GM21526 (cell line): ENCODE data around the gene KIF22.
"Not testable (repeated sequence)": the region's sequence is repeated elsewhere in the genome, so short reads cannot be mapped to it uniquely, and the experiment has no call there.

Experiments used
- ATAC-seq: cut with Tn5 transposase; IDR thresholded peaks from one replicate; pipeline ENCODE4 v1.9.1; 2021; ENCODE audit warnings: moderate library complexity; ENCODE audit not compliant: unreplicated experiment, low FRiP score

The KIF22 gene

DNA sequence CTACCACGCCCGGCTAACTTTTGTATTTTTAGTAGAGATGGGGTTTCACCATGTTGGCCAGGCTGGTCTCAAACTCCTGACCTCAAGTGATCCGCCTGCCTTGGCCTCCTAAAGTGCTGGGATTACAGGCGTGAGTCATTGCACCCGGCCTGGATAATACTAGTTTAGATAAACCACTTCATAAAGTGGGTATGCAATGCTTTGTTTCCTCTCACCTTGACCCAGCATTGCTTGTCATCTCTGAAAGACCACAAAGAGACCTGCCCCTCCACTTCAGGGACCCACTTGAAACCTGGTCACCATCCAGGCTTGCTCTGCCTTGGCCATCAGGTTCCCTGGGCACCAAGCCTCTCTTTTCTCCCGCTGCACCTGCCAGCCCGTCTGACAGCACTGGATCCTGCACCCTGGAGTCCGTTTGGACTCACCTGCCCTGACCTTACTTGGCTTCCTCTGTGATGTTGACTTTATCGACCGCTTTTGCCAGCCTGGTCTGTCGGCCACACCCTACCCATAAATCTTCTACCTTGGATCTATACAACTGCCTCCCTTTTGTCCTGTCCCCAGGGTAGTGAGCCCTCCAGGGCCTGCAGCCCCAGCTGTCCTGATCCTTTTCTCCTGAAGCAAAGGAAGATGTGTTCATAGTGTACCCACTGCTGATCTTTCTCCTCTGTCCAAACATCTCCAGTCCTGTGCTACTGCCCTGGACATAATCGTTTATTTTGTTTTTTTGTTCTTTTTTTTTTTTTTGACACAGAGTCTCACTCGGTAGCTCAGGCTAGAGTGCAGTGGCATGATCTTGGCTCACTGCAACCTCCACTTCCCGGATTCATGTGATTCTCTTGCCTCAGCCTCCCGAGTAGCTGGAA is 25.2 kb upstream of the KIF22 start:
- ATAC-seq: no peak

DNA sequence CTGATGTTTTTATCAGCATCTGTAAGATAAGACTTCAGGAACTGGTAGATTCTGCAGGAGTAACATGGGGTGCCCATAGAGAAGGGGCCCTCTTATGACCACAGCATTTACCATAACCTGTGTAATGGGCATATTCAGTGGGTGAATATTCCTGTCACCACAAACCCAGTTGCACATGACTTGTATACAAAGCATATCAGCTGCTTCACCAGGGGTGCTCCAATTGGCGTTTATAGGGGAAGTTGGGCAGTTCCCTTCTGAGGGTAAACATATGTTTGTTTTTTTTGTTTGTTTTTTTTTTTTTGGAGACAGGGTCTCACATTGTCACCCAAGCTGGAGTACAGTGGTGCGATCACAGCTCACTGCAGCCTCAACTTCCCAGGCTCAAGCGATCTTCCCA is 24.0 kb upstream of the KIF22 start:
- no peak for ATAC-seq

DNA sequence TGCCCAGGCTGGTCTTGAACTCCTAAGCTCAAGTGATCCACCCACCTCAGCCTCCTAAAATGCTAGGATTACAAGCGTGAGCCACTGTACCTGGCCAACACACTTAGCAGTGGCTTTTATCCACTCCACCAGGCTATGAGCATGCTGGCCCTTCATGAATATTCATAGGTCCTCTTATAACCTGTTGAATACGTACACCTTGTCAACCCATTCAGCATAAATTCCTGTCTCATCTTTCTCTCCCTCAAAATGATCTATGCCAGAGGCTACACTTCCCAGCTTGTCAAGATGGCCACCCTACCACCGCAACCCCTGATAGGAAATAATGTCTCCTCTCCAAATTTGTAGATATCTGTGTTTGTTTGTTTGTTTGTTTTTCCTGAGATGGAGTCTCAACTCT is 23.5 kb upstream of the KIF22 start:
- ATAC-seq: no peak

DNA sequence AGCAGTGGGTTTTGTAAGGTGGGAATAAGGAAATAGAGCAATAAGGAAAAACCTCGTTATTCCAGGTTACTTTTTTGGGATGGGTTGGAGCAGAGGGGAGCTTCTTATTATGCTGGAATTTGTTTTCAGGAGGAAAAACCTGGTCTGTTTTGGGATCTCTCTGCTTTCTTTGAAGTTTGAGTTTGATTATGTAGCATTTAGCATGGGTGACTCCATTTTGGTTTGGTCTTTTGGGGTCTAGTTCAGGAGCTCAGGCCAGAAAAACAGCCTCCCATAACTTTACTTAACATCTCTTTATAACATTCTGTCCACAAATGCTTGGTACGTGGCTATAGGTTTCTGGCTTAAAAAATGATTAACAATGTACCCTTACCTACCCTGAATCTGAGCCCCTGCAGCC is 21.0 kb upstream of the KIF22 start:
- no peak for ATAC-seq

DNA sequence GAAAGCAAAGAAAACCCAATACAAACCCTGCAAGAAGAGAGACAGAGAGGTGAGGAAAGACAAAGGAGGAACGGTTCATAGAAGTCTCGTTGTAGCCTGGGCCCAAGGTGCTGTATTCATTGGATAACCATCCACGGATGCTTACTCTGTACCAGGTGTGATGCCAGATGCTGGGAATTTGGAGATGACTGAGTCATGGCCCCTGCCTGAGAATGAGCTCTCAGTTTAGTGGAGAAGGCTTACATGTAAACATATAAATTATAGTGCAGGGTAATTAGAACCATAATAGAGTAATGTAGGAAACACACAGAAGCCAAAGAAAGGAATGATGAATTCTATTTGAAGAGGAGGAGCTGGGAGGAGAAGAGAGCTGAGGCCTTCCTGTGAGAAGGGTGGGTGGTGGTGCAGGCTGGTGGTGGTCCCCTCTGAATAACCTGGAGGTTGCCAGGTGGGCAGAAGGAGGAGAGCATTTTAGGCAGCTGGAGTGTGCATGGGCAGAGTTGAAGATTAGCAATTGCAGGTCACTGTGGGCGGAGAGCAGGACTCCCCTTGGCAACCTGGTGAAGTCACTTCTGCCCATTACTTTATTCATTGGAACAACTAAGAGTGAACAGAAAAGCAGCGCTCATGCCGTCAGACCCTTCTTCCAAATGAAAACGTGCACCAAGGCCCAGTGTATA is 20.2 kb upstream of the KIF22 start:
- no peak for ATAC-seq

DNA sequence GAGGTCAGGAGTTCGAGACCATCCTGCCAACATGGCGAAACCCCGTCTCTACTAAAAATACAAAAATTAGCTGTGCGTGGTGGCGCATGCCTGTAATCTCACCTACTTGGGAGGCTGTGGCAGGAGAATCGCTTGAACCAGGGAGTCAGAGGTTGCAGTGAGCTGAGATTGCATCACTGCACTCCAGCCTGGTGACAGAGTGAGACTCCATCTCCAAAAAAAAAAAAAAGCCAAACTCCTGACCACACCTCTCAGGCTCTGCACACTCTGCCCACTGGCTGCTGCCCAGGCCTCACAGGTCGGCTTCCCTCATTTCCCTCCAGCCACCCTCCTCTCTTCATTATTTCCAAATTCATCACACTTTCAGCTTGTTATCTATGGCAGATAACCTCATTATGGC is 18.2 kb upstream of the KIF22 start:
- not testable (repeated sequence) for ATAC-seq

DNA sequence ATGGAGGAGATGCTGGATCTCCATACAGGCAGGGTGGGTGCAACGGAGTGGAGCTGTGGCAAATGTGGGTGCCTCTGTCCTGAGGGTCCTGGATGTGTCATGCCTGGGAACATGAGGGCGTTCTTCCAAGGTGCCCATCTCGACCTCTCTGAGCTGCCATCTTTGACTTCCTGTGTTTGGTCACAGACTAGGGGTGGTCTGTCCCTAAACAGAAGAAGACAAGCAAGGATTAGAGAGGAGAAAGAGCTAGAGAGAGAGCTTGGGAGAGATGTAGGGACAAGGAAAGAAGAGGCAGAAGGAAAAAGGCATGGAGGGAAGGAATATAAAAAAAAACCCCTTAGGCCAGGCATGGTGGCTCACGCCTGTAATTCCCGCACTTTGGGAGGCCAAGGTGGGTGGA is 15.8 kb upstream of the KIF22 start:
- no peak for ATAC-seq

DNA sequence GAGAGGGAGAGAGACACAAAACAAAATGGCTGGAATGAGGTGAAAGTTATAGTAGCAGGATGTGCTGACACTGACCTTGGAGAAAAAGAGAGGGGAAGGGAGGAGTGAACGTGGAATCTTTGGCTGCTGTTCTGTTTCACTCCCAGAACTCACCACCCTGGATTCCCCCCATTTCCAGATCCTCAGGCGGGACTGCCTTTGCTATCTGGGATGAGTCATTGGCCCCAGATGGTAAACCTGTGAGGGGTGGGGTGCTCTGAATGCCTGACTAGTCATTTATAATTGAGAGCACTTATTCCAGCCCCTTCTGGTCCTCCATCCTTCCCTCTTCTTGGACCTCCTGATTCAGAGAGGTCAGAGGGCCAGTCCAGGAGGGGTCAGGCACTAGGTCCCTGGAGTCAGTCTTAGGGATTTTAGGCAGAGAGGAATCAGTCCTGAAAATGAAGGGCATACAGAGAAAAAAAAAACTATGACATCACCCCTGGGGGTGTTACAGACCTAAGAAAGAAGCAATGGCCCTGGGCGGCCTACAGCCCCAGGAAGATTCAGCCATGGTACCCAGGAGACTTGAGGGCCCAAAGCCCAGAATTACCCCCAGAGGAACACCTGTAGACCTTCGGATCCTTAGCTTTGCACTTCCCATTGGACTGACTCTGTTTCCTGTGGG is 14.7 kb upstream of the KIF22 start:
- no peak for ATAC-seq

DNA sequence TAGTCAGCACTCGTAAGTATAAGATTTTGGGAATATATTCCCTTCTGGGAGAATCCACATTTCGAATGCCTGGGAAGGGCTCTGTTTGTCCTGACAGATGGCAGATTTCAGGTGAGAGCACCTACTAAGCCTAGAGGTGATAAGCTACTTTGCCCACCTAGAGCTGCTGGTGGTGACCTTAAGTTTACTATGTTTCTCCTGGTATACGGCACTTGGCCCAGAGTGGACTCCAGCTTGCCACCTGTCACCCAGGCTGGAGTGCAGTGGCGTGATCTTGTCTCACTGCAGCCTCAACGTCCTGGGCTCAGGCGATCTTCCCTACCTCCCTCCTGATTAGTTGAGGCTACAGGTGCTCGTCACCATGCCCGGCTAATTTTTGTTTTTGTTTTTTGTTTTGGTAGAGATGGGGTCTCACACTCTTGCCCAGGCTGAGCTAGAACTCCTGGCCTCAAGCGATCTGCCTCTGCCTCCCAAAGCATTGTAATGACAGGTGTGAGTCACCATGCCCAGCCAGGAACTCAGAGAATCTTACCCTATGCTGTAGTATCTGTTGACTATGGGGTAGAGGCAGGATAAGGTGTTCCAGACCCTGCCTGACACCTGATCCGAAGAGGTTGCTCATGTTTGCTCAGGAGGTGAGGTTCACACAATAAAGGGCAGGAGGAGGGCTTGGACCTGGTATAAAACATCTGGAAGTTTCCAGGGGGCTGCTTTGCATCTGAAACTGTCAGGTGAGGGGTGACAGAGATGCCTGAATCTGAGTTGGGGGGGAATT is 12.8 kb upstream of the KIF22 start, which contains the start of gene ZG16:
TSS of gene ZG16 (plus strand) at position 681 of the 775 bp plus-strand sequence. CDS start 1,011 bp downstream, outside the sequence.
- no peak for ATAC-seq

DNA sequence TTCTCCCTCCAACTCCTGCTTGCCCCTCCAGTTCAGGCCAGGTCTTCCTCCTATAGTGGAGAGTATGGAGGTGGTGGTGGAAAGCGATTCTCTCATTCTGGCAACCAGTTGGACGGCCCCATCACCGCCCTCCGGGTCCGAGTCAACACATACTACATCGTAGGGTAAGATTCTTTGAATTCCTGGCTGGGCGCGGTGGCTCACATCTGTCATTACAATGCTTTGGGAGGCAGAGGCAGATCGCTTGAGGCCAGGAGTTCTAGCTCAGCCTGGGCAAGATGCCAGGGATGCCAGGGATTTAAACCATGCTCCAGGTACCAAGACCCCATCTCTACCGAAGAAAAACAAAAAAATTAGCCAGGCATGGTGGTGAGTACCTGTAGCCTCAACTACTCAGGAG is 11.1 kb upstream of the KIF22 start:
- ATAC-seq: no peak

DNA sequence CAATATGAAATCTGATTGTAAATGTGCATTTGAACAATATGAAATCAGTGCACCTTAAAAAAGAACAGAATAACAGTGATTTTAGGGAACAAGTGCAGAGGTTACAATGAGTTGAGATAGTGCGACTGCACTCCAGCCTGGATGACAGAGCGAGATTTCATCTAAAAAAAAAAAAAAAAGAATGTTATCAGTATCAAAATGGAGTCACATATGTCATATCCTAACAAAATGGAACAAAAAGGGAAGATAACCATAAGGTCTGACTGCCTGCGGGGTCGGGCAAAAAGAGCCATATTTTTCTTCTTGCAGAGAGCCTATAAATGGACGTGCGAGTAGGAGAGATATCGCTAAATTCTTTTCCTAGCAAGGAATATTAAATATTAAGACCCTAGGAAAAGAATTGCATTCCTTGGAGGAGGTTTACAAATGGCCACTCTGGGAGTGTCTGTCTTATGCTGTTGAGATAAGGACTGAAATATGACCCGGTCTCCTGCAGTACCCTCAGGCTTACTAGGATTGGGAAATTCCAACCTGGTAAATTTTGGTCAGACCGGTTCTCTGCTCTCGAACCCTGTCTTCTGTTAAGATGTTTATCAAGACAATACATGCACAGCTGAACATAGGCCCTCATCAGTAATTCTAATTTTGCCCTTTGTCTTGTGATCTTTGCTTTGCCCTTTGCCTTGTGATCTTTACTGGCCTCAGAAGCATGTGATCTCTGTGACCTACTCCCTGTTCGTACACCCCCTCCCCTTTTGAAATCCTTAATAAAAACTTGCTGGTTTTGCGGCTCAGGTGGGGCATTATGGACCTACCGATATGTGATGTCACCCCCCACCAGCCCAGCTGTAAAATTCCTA is 7.2 kb upstream of the KIF22 start:
- not testable (repeated sequence) for ATAC-seq

DNA sequence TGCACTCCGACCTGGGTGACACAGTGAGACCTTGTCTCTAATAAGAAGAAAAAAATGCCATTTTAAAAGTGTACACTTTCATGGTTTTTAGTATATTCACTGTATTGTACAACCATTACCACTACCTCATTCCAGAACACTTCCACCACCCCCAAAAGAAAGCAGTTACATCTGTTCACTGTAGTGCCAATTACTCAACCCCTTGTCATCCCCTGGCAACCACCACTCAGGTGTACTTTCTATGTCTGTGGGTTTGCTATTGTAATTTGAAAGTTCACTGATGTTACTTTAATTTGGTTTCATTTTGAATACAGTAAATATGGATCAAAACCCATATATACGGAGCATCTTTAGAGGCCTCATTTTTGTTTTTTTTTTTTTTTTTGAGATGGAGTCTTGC is 6.4 kb upstream of the KIF22 start:
- ATAC-seq: no peak

DNA sequence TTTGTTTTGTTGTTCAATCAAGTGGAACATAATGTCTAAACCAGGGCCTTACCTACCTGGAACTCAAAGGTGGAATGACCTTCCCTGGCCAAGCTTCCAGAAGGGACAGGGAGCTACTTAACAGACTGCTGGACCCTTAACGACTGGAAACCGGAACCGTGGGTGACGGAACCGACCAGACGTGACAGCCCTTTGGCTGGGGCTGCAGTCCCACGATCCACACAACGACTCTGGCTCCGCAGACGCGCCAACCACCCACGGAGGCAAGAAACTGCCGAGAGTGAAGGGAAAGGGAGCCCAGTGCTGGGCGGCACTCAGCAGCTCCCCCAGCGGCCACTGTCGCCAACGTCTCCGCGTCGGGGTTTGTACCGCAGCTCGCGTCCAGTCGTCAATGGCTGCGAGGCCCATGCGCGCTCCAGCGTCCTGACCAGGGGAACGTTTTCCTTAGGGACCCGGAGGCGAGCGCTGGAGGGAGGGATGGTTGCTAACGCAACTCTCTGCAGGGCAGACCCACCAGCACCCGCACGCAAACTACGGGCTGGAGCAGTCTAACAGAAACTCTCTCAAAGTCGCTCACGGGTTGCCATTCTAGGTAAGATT is 5.5 kb upstream of the KIF22 start:
- no peak for ATAC-seq

DNA sequence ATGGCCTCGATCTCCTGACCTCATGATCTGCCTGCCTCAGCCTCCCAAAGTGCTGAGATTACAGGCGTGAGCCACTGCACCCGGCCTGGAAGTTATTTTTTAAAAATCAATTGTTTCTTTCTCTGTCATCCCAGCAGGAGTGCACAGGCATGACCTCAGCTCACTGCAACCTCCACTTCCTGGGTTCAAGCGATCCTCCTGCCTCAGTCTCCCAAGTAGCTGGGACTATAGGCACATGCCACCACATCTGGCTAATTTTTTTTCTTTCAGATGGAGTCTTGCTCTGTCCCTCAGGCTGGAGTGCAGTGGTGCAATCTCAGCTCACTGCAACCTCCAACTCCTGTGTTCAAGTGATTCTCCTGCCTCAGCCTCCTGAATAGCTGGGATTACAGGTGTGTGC is 3.4 kb upstream of the KIF22 start:
- ATAC-seq: not testable (repeated sequence)

DNA sequence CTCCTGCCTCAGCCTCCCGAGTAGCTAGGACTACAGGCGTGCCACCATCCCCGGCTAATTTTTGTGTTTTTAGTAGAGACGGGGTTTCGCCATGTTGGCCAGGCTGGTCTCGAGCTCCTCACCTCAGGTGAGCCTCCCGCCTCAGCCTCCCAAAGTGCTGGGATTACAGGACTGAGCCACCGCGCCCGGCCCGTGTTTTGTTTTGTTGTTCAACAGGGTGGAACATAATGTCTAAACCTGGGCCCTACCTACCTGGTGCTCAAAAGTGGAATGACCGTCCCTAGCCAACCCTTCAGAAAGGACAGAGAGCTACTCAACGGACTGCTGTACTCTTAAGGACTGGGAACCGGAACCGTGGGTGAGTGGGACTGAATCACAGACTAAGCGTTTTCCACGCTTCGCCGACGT is 772 bp upstream of the KIF22 start:
- ATAC-seq: no peak

DNA sequence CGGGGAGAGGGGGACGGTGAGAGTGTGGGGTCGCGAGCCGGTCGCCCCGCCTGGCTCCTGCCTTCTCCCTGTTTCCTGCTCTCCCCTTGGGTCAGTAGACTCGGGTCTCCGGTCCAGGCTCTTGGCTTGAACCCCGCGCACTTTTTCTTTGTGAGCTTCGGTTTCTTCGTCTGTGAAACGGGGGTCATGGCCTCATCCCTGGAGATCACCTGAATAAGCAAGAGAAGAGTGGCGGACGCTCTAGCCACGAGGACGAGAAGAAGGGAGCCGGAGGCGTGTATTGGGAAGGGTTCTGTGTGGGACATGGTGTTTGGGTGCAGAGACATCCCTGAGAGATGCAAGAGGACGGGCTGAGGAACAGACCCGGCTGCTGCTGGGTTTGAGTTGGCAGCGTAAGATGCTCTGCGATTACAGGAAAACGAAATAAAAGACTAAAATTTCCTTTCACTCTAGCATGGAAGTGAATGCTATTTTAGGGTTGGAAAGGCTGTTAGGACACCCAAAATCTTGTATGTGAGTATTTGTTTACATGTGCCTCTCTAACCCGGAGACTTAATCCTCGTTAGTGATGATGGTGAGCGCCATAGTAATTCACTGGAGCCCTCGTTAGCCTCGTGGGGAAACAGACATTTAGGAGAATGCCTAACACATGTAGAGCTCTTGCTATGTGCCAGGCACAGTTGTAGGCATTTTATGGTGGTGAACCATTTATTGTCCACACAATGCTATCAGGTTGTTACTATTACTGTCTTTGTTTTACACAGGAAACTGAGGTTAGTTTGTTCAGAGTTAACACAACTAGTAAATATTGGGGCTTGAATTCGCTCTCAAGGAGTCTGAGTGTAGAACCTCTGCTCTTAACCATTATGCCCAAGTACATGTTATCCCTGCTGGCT is 646 bp downstream of the KIF22 start:
- peak; percentile 7 for ATAC-seq

DNA sequence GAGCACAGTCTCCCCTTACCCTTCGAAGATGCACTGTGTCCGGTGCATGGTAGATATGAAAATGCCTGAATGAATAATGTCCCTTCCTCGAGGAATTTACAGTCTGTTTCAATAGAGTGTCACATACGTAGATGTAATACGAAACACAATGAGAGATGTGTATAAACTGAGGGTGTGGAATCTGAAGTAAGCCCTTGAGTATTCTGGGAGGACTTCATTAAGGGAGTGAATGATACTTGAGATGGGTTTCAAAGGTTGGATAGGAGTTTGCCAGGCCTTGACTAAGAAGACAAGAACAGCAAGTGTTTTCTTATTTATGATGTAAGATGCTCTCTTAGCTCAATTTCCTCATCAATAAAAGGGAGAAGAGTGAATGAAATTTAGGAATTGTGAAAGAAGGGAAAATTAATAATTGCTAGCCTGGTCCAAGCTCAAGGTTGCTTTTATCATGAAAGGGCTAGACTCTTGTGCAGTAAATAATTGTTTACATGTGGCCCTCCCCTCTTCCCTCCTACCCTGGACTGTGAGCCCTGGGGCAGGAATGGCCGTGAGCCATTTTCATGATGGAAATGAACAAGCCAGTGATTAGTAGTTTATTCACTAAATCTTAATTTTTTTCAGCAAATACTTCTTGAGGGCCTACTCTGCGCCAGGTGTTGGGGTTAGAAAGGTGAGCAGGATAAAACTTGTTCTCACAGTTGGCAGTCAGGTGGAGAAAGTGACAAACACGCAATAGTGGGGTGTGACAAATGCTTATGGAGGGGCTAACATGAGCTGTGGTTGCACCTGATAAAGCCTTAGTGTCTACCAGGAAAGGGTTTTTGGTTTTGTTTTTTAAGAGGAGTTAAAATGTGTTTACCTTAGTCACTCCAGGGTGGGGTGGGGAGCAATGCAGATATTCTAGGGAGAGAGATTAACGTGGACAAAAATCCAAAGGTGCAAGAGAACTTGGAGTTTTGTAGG is 1.6 kb downstream of the KIF22 start:
- ATAC-seq: no peak
